HepG2 (cell line): ENCODE measurements around the gene SNN. TPM values are rescaled to one million over a fixed set of nuclear protein-coding genes. Genes with fewer than 3 reads are reported as not detected.

Experiments
- AKNA ChIP-seq: sonication (generic); formaldehyde crosslinking; IDR thresholded peaks from 2 replicates; pipeline ENCODE4 v1.4.0; 2020; ENCODE audit warnings: missing genetic modification reagents, borderline replicate concordance
- EED ChIP-seq: sonication (generic); formaldehyde crosslinking; IDR thresholded peaks from 2 replicates; pipeline ENCODE4 v1.5.0; 2020; ENCODE audit warnings: mild to moderate bottlenecking, missing genetic modification reagents
- FOXC1 ChIP-seq: sonication (generic); formaldehyde crosslinking; IDR thresholded peaks from 2 replicates; pipeline ENCODE4 v1.8.0; 2022; ENCODE audit warnings: mild to moderate bottlenecking, missing genetic modification reagents, borderline replicate concordance
- HMG20A ChIP-seq: IDR thresholded peaks from 2 replicates; pipeline ENCODE4 v1.6.1; 2016; ENCODE audit warnings: borderline replicate concordance
- SP140L ChIP-seq: sonication (generic); formaldehyde crosslinking; IDR thresholded peaks from 2 replicates; pipeline ENCODE4 v1.4.0; 2020; ENCODE audit warnings: missing genetic modification reagents, borderline replicate concordance
- TFDP1 ChIP-seq: IDR thresholded peaks from 2 replicates; pipeline ENCODE4 v1.6.1; 2016; ENCODE audit warnings: missing compliant biosample characterization, missing genetic modification reagents, borderline replicate concordance
- TMF1 ChIP-seq: sonication (generic); formaldehyde crosslinking; IDR thresholded peaks from 2 replicates; pipeline ENCODE4 v1.8.1; 2022; ENCODE audit warnings: low read depth, missing genetic modification reagents
- ZFP82 ChIP-seq: sonication (generic); formaldehyde crosslinking; IDR thresholded peaks from 2 replicates; pipeline ENCODE4 v1.5.1; 2020; ENCODE audit warnings: mild to moderate bottlenecking, missing genetic modification reagents, borderline replicate concordance
- ZNF136 ChIP-seq: sonication (generic); formaldehyde crosslinking; IDR thresholded peaks from 2 replicates; pipeline ENCODE4 v1.8.1; 2022; ENCODE audit warnings: low read depth, mild to moderate bottlenecking, moderate library complexity, missing genetic modification reagents
- ZNF142 ChIP-seq: sonication (generic); formaldehyde crosslinking; IDR thresholded peaks from 2 replicates; pipeline ENCODE4 v1.4.0; 2020; ENCODE audit warnings: missing genetic modification reagents
- ZNF225 ChIP-seq: sonication (generic); formaldehyde crosslinking; IDR thresholded peaks from 2 replicates; pipeline ENCODE4 v1.4.0; 2020; ENCODE audit warnings: mild to moderate bottlenecking, missing genetic modification reagents
- ZNF296 ChIP-seq: sonication (generic); formaldehyde crosslinking; conservative IDR thresholded peaks from 2 replicates; pipeline ENCODE4 v1.5.0; 2020; ENCODE audit warnings: mild to moderate bottlenecking, missing genetic modification reagents
- ZNF512B ChIP-seq: sonication (generic); formaldehyde crosslinking; IDR thresholded peaks from 2 replicates; pipeline ENCODE4 v1.5.1; 2020; ENCODE audit warnings: missing genetic modification reagents, mild to moderate bottlenecking, borderline replicate concordance
- polyA plus RNA-seq, 8 experiments: library from polyadenylated mRNA; depleted of rRNA in 3 of 8; stranded (reverse) in 7 of 8; unstranded in 1 of 8; fragments of >200 nt; fragmentation: Illumina TruSeq in 4 of 8; extraction: Trizol in 4 of 8; gene quantifications; 2 replicates each; pipeline versions ENCODE4 v1.2.1 to v1.2.3, GENCODE V29; 2011 to 2016; ENCODE audit warnings: low read depth in 4 of 8, missing spikeins in 1 of 8, mixed read lengths in 1 of 8; ENCODE audit not compliant: insufficient read depth in 1 of 8
- total RNA-seq, 5 experiments: library from RNA; depleted of rRNA; stranded (reverse); fragments of >200 nt; fragmentation: Illumina TruSeq; extraction: Trizol; gene quantifications; 2 replicates each; pipeline ENCODE4 v1.2.3, GENCODE V29; 2016; ENCODE audit warnings: low read depth in 1 of 5

SNN gene
- total and polyA plus RNA-seq, 2 of the 13 experiments (the other 11 are each of a cell fraction or from before 2014, with no cell fraction given): 5.2 to 8.4 TPM

- TF ChIP-seq ZFP82 (CRISPR knock-in tag) (no peak), FOXC1 (CRISPR knock-in tag) (no peak), HMG20A (CRISPR knock-in tag) (no peak), ZNF296 (CRISPR knock-in tag) (no peak), ZNF225 (CRISPR knock-in tag) (no peak), TMF1 (CRISPR knock-in tag) (no peak; the same call in 1 of the 2 replicates), ZNF142 (no peak), AKNA (CRISPR knock-in tag) (no peak), EED (CRISPR knock-in tag) (no peak), SP140L (CRISPR knock-in tag) (0 out of 2 replicates have a peak, but pooled peaks have one; percentile 62), ZNF512B (CRISPR knock-in tag) (0 out of 2 replicates have a peak, but pooled peaks have one; percentile 9), TFDP1 (no peak), ZNF136 (CRISPR knock-in tag) (no peak)
Observed at GRCh38 chr16:11640987-11641817, 27.1 kb upstream of the SNN start (continued).
